ENCODE results near the gene SMC3.

DNA sequence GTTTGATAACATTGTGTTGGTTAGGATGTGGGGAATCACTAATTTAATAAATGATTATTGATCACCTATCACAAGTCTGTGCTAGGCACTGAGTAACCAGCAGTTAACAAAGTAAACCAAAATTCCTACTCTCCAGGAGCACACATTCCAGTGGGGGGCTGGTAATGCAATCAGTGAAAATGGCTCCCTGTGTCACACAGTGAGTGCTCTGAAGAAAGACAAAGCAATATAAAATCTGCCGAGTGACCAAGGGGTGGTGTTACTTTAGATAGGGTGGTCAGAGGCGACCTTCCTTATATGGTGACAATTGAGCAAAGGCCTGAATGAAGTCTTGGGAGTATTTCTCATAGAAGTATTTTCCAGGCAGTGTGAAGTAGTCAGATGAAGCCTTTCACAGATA lies 13.6 kb upstream of the SMC3 start:
- TF ChIP-seq GLIS3 (CRISPR knock-in tag; IDR thresholded peaks at IDR 0.05) (no peak), ZC3H10 (CRISPR knock-in tag; IDR thresholded peaks at IDR 0.05) (no peak), ZFP30 (CRISPR knock-in tag; IDR thresholded peaks at IDR 0.05) (no peak), PPARA (CRISPR knock-in tag; IDR thresholded peaks at IDR 0.05; ENCODE audit: borderline replicate concordance) (no peak)
